Small intestine (tissue), 7 donors: ENCODE results near the gene COG5. TPM values are rescaled to one million over a fixed set of nuclear protein-coding genes. Genes with fewer than 3 reads are reported as not detected.

Source experiments
- DNase-seq, 2 donors: peaks; one replicate each; pipeline versions ENCODE4 v3.0.0 to v3.0.0-alpha.2; 2013
- FAIRE-seq: peaks from 2 replicates; lab custom pipeline; 2012; peaks lifted over from hg19 to GRCh38; lab: Jason Lieb, UNC
- H3K27ac ChIP-seq, 3 donors: one replicate each; pipeline ENCODE4 v1.5.1; 2013; ENCODE audit warnings: low read length in 2 of 3, mild to moderate bottlenecking in 2 of 3, control low read depth in 1 of 3, inconsistent platforms in 1 of 3, low read depth in 1 of 3, moderate library complexity in 1 of 3
- H3K27me3 ChIP-seq, 3 donors: one replicate each; pipeline ENCODE4 v1.6.1; 2013; ENCODE audit warnings: low read length in 3 of 3, inconsistent platforms in 1 of 3; ENCODE audit not compliant: control insufficient read depth in 3 of 3, insufficient read depth in 3 of 3
- H3K36me3 ChIP-seq, 3 donors: one replicate each; pipeline ENCODE4 v1.6.1; 2013; ENCODE audit warnings: low read length in 3 of 3, inconsistent platforms in 1 of 3, low read depth in 1 of 3, mild to moderate bottlenecking in 1 of 3, moderate library complexity in 1 of 3; ENCODE audit not compliant: control insufficient read depth in 3 of 3, insufficient read depth in 2 of 3
- H3K4me1 ChIP-seq, 3 donors: one replicate each; pipeline ENCODE4 v1.6.1; 2013; ENCODE audit warnings: low read length in 2 of 3, inconsistent platforms in 1 of 3, low read depth in 1 of 3, mild to moderate bottlenecking in 1 of 3, moderate library complexity in 1 of 3; ENCODE audit not compliant: control insufficient read depth in 3 of 3, insufficient read depth in 2 of 3
- H3K4me3 ChIP-seq, 3 donors: one replicate each; pipeline ENCODE4 v1.5.1; 2013; ENCODE audit warnings: low read length in 3 of 3, control low read depth in 1 of 3, inconsistent platforms in 1 of 3, low read depth in 1 of 3, mild to moderate bottlenecking in 1 of 3, moderate library complexity in 1 of 3
- H3K9me3 ChIP-seq, 2 donors: one replicate each; pipeline ENCODE4 v1.6.1; 2013; ENCODE audit warnings: low read depth in 1 of 2, low read length in 1 of 2; ENCODE audit not compliant: control insufficient read depth in 2 of 2, insufficient read depth in 1 of 2
- WGBS, 3 donors: extraction: QIAGEN DNeasy Blood & Tissue Kit; methylation state at CpG; one replicate each; pipeline ENCODE4 v1.1.7; 2013; 5-methylcytosine and 5-hydroxymethylcytosine counted together
- polyA plus RNA-seq, 4 donors: library from polyadenylated mRNA; stranded (reverse) in 3 of 4; unstranded in 1 of 4; fragments of 200-250 nt in 3 of 4; fragments of 120-200 nt in 1 of 4; gene quantifications; one replicate each; pipeline versions ENCODE4 v1.2.1 to v1.2.3, GENCODE V29; 2013
- donor health status: healthy with polysubstance abuse.
- donor health status: control.
- donor health status: control.
- donor health status: Bipolar disorder and iron deficiency.
- donor health status: healthy.

Gene COG5
- polyA plus RNA-seq, 4 donors, result 10.3 to 41.6 (median 12.5) TPM

GRCh38 chr7:107388604-107389003, 175.1 kb downstream of the COG5 start:
- Histone ChIP-seq H3K27me3 (no peaks in the 10 kb centered on the region), H3K9me3 (peaks cover 0 to 8% of the 10 kb centered on the region in 2 donors), H3K27ac (no peak overlapping the region), H3K4me1 (peaks cover 0 to 5% (median 0%) of the 10 kb centered on the region in 3 donors), H3K36me3 (peaks cover 0 to 5% (median 2%) of the 10 kb centered on the region in 3 donors), H3K4me3 (no peak overlapping the region)
- FAIRE-seq, result no peak
- 96 to 98% (median 97%) methylated on average over 8 of the region's 8 CpGs for whole genome bisulfite sequencing, 3 donors
- DNase-seq, result no peak

GRCh38 chr7:107387573-107388219, 176.0 kb downstream of the COG5 start:
- FAIRE-seq (no peak), DNase-seq (no peak)
- Histone ChIP-seq H3K4me1 (peaks cover 0 to 5% (median 0%) of the 10 kb centered on the region in 3 donors), H3K36me3 (peaks cover 0 to 9% (median 2%) of the 10 kb centered on the region in 3 donors), H3K4me3 (no peak overlapping the region), H3K9me3 (peaks cover 0 to 9% of the 10 kb centered on the region in 2 donors), H3K27me3 (no peaks in the 10 kb centered on the region), H3K27ac (no peak overlapping the region)
- 64 to 82% (median 75%) methylated on average over 6 of the region's 6 CpGs for WGBS, 3 donors

- WGBS, 3 donors, result 57 to 80% (median 74%) methylated on average over 6 of the region's 6 CpGs
- FAIRE-seq, result no peak
- no peak overlapping the region for H3K4me3 ChIP-seq
- no peaks in the 10 kb centered on the region for H3K27me3 ChIP-seq
- H3K9me3 ChIP-seq, result peaks cover 0 to 9% of the 10 kb centered on the region in 2 donors
- peaks cover 0 to 5% (median 0%) of the 10 kb centered on the region in 3 donors for H3K4me1 ChIP-seq
- H3K27ac ChIP-seq, result no peak overlapping the region
- peaks cover 0 to 9% (median 2%) of the 10 kb centered on the region in 3 donors for H3K36me3 ChIP-seq
- DNase-seq, result no peak
These were observed 176.6 kb downstream of the COG5 start for GRCh38 chr7:107387128-107387527.

GRCh38 chr7:107386548-107387102, 177.1 kb downstream of the COG5 start:
- 67 to 81% (median 75%) methylated on average over 4 of the region's 4 CpGs for WGBS, 3 donors
- Histone ChIP-seq H3K4me3 (no peak overlapping the region), H3K4me1 (peaks cover 0 to 5% (median 0%) of the 10 kb centered on the region in 3 donors), H3K9me3 (peaks cover 0 to 9% of the 10 kb centered on the region in 2 donors), H3K36me3 (peaks cover 0 to 9% (median 2%) of the 10 kb centered on the region in 3 donors), H3K27me3 (no peaks in the 10 kb centered on the region), H3K27ac (no peak overlapping the region)
- FAIRE-seq, result no peak
- no peak for DNase-seq

GRCh38 chr7:107384025-107384424, 179.7 kb downstream of the COG5 start:
- FAIRE-seq, result no peak
- WGBS, 3 donors, result 86 to 92% (median 90%) methylated on average over 5 of the region's 5 CpGs

GRCh38 chr7:107383203-107383602, 180.5 kb downstream of the COG5 start:
- Histone ChIP-seq H3K27ac (no peak overlapping the region), H3K9me3 (peaks cover 0 to 9% of the 10 kb centered on the region in 2 donors), H3K4me3 (no peak overlapping the region), H3K4me1 (no peaks in the 10 kb centered on the region), H3K27me3 (no peaks in the 10 kb centered on the region), H3K36me3 (peaks cover 0 to 9% (median 2%) of the 10 kb centered on the region in 3 donors)
- FAIRE-seq (no peak), DNase-seq (no peak)
- WGBS, 3 donors, result 98 to 99% (median 99%) methylated on average over 4 of the region's 4 CpGs

More at GRCh38 chr7:107384025-107384424, 179.7 kb downstream of the COG5 start:
- no peaks in the 10 kb centered on the region for H3K27me3 ChIP-seq
- H3K9me3 ChIP-seq, result peaks cover 0 to 9% of the 10 kb centered on the region in 2 donors
- no peaks in the 10 kb centered on the region for H3K4me1 ChIP-seq
- no peak overlapping the region for H3K27ac ChIP-seq
- H3K36me3 ChIP-seq, result peaks cover 0 to 9% (median 2%) of the 10 kb centered on the region in 3 donors
- H3K4me3 ChIP-seq, result peak overlapping the region in 1 of 3 donors; percentile 21
- DNase-seq, result no peak

GRCh38 chr7:107381453-107381852, 182.3 kb downstream of the COG5 start:
- Histone ChIP-seq H3K27me3 (no peaks in the 10 kb centered on the region), H3K4me3 (no peak overlapping the region), H3K36me3 (peaks cover 0 to 9% (median 2%) of the 10 kb centered on the region in 3 donors), H3K4me1 (no peaks in the 10 kb centered on the region), H3K9me3 (peaks cover 0 to 9% of the 10 kb centered on the region in 2 donors), H3K27ac (no peak overlapping the region)
- FAIRE-seq, result no peak
- DNase-seq, result no peak
- WGBS, 3 donors, result 81 to 83% (median 82%) methylated on average over 4 of the region's 4 CpGs

- DNase-seq, result no peak
- no peaks in the 10 kb centered on the region for H3K27me3 ChIP-seq
- H3K27ac ChIP-seq, result no peak overlapping the region
- no peak overlapping the region for H3K4me3 ChIP-seq
- H3K36me3 ChIP-seq, result peaks cover 0 to 2% (median 0%) of the 10 kb centered on the region in 3 donors
- FAIRE-seq, result no peak
- H3K4me1 ChIP-seq, result no peaks in the 10 kb centered on the region
- H3K9me3 ChIP-seq, result no peaks in the 10 kb centered on the region
- WGBS, 3 donors, result 87 to 90% (median 87%) methylated on average over 4 of the region's 4 CpGs
These were observed 190.4 kb downstream of the COG5 start for GRCh38 chr7:107373354-107373753.
